ENCODE measurements around the gene SYCN. TPM values are rescaled to one million over a fixed set of nuclear protein-coding genes. Genes with fewer than 3 reads are reported as not detected.

SYCN gene
- total RNA-seq, 1 experiment from 2014 or later, result not detected

DNA sequence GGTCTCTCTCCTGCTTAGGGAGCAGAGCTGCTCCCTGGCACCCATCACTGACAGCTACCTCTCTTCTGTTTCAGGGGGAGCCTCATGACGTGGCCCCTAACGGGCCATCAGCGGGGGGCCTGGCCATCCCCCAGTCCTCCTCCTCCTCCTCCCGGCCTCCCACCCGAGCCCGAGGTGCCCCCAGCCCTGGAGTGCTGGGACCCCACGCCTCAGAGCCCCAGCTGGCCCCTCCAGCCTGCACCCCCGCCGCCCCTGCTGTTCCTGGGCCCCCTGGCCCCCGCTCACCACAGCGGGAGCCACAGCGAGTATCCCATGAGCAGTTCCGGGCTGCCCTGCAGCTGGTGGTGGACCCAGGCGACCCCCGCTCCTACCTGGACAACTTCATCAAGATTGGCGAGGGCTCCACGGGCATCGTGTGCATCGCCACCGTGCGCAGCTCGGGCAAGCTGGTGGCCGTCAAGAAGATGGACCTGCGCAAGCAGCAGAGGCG is 30.5 kb downstream of the SYCN start:
- Mint-ChIP-seq H3K9me3 (ENCODE audit: unreplicated experiment) (no peaks in the 10 kb centered on the region), H3K4me3 (ENCODE audit: unreplicated experiment) (no peak overlapping the region), H3K27ac (ENCODE audit: unreplicated experiment) (no peak overlapping the region), H3K36me3 (ENCODE audit: insufficient read depth, unreplicated experiment) (peaks cover 54% of the 10 kb centered on the region), H3K27me3 (ENCODE audit: insufficient read depth, unreplicated experiment) (no peaks in the 10 kb centered on the region), H3K4me1 (ENCODE audit: low read depth, unreplicated experiment) (no peaks in the 10 kb centered on the region)
- BruUV-seq (replicated peaks), result no TSS peak
- no peak overlapping the region for H3K4me3 ChIP-seq (ENCODE audit: low read depth, low read length)
- no peaks in the 10 kb centered on the region for H3K4me1 ChIP-seq
- TF ChIP-seq, protein P1, sequence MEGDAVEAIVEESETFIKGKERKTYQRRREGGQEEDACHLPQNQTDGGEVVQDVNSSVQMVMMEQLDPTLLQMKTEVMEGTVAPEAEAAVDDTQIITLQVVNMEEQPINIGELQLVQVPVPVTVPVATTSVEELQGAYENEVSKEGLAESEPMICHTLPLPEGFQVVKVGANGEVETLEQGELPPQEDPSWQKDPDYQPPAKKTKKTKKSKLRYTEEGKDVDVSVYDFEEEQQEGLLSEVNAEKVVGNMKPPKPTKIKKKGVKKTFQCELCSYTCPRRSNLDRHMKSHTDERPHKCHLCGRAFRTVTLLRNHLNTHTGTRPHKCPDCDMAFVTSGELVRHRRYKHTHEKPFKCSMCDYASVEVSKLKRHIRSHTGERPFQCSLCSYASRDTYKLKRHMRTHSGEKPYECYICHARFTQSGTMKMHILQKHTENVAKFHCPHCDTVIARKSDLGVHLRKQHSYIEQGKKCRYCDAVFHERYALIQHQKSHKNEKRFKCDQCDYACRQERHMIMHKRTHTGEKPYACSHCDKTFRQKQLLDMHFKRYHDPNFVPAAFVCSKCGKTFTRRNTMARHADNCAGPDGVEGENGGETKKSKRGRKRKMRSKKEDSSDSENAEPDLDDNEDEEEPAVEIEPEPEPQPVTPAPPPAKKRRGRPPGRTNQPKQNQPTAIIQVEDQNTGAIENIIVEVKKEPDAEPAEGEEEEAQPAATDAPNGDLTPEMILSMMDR (IDR thresholded peaks at IDR 0.05; ENCODE audit: insufficient read depth in 1 of 2, low read depth in 1 of 2, low read length in 1 of 2, severe bottlenecking in 1 of 2, unreplicated experiment in 1 of 2), result no peak
- CTCF ChIA-PET, result interaction anchor here (0.5 kb wide), 1 partner anchor 64 kb away, joined by 8 read pairs; no protein-coding TSS in a partner anchor
- no peaks in the 10 kb centered on the region for H3K9me3 ChIP-seq
- DNase-seq, result no peak
- POLR2A ChIA-PET, result no interaction called here
- intact Hi-C loops (cut with micrococcal nuclease; ENCODE audit: unreplicated experiment), result no loop called here
- H3K27me3 ChIP-seq (replicated peaks; ENCODE audit: control insufficient read depth, insufficient read depth, low read length), result no peaks in the 10 kb centered on the region
- H3K36me3 ChIP-seq (ENCODE audit: control insufficient read depth, insufficient read depth, low read length), result no peaks in the 10 kb centered on the region; the same call in none of the 2 replicates

GRCh38 chr19:39172700-39173501 is 31.2 kb downstream of the SYCN start:
- intact Hi-C loops (cut with micrococcal nuclease; ENCODE audit: unreplicated experiment), result no loop called here
- ChIA-PET POLR2A (no interaction called here), CTCF (no interaction called here)
- no peaks in the 10 kb centered on the region for H3K27me3 Mint-ChIP-seq (ENCODE audit: insufficient read depth, unreplicated experiment)
- H3K4me1 ChIP-seq, result peaks cover 2% of the 10 kb centered on the region
- H3K9me3 ChIP-seq, result no peaks in the 10 kb centered on the region
- H3K4me3 ChIP-seq (ENCODE audit: low read depth, low read length), result no peak overlapping the region
- no peaks in the 10 kb centered on the region for H3K4me1 Mint-ChIP-seq (ENCODE audit: low read depth, unreplicated experiment)
- H3K9me3 Mint-ChIP-seq (ENCODE audit: unreplicated experiment), result no peaks in the 10 kb centered on the region
- H3K36me3 ChIP-seq (ENCODE audit: control insufficient read depth, insufficient read depth, low read length), result no peaks in the 10 kb centered on the region; the same call in none of the 2 replicates
- H3K36me3 Mint-ChIP-seq (ENCODE audit: insufficient read depth, unreplicated experiment), result peaks cover 50% of the 10 kb centered on the region
- H3K27me3 ChIP-seq (replicated peaks; ENCODE audit: control insufficient read depth, insufficient read depth, low read length), result no peaks in the 10 kb centered on the region
- TF ChIP-seq, protein P1 (IDR thresholded peaks at IDR 0.05; ENCODE audit: insufficient read depth in 1 of 2, low read depth in 1 of 2, low read length in 1 of 2, severe bottlenecking in 1 of 2, unreplicated experiment in 1 of 2), result no peak
- H3K4me3 Mint-ChIP-seq (ENCODE audit: unreplicated experiment), result no peak overlapping the region
- BruUV-seq (replicated peaks), result TSS peak; percentile 72
- DNase-seq, result no peak
- H3K27ac Mint-ChIP-seq (ENCODE audit: unreplicated experiment), result no peak overlapping the region

- H3K27ac Mint-ChIP-seq (ENCODE audit: unreplicated experiment), result no peak overlapping the region
- H3K9me3 Mint-ChIP-seq (ENCODE audit: unreplicated experiment), result no peaks in the 10 kb centered on the region
- H3K36me3 ChIP-seq (ENCODE audit: control insufficient read depth, insufficient read depth, low read length), result no peaks in the 10 kb centered on the region; the same call in none of the 2 replicates
- intact Hi-C loops (cut with micrococcal nuclease; ENCODE audit: unreplicated experiment), result no loop called here
- BruUV-seq (replicated peaks), result no TSS peak
- POLR2A ChIA-PET, result no interaction called here
- H3K4me3 ChIP-seq (ENCODE audit: low read depth, low read length), result no peak overlapping the region
- H3K36me3 Mint-ChIP-seq (ENCODE audit: insufficient read depth, unreplicated experiment), result peaks cover 50% of the 10 kb centered on the region
- no peaks in the 10 kb centered on the region for H3K27me3 Mint-ChIP-seq (ENCODE audit: insufficient read depth, unreplicated experiment)
- DNase-seq, result no peak
- peaks cover 6% of the 10 kb centered on the region for H3K4me1 Mint-ChIP-seq (ENCODE audit: low read depth, unreplicated experiment)
- H3K27me3 ChIP-seq (replicated peaks; ENCODE audit: control insufficient read depth, insufficient read depth, low read length), result no peaks in the 10 kb centered on the region
- no peaks in the 10 kb centered on the region for H3K9me3 ChIP-seq
- TF ChIP-seq, protein P1 (IDR thresholded peaks at IDR 0.05; ENCODE audit: insufficient read depth in 1 of 2, low read depth in 1 of 2, low read length in 1 of 2, severe bottlenecking in 1 of 2, unreplicated experiment in 1 of 2), result no peak
- no peak overlapping the region for H3K4me3 Mint-ChIP-seq (ENCODE audit: unreplicated experiment)
- peaks cover 13% of the 10 kb centered on the region for H3K4me1 ChIP-seq
- CTCF ChIA-PET, result no interaction called here
Measured at GRCh38 chr19:39171479-39172465, 32.3 kb downstream of the SYCN start.

Data from Caco-2 (cell line).